Cardiac muscle cell (in vitro differentiated cells and primary cell): ENCODE results near the gene CFAP99. TPM values are rescaled to one million over a fixed set of nuclear protein-coding genes. Genes with fewer than 3 reads are reported as not detected.

Experiments used
- DNase-seq, 2 donors: peaks; one replicate each; pipeline versions ENCODE4 v3.0.0 to v3.0.0-alpha.2; 2010 to 2017; ENCODE audit warnings: low read depth in 1 of 2, low spot score in 1 of 2
- H3K27ac ChIP-seq: fragments of 200-600 bp; sonication (generic); 2 replicates; pipeline ENCODE4 v1.5.1; 2016
- H3K27me3 ChIP-seq: fragments of 200-600 bp; sonication (generic); 2 replicates; pipeline ENCODE4 v1.6.0; 2016; ENCODE audit warnings: control low read depth
- H3K36me3 ChIP-seq: fragments of 200-600 bp; sonication (generic); 2 replicates; pipeline ENCODE4 v1.5.1; 2016; ENCODE audit warnings: control low read depth
- H3K4me1 ChIP-seq: fragments of 200-600 bp; sonication (generic); 2 replicates; pipeline ENCODE4 v1.8.1; 2017; ENCODE audit warnings: low read depth, mild to moderate bottlenecking, mixed run types
- H3K4me3 ChIP-seq: fragments of 200-600 bp; sonication (generic); 2 replicates; pipeline ENCODE4 v1.5.1; 2016; ENCODE audit warnings: mild to moderate bottlenecking
- H3K9me3 ChIP-seq: fragments of 200-600 bp; sonication (generic); 2 replicates; pipeline ENCODE4 v1.5.1; 2017; ENCODE audit warnings: low read depth, mild to moderate bottlenecking, control low read depth
- polyA plus RNA-seq: library from polyadenylated mRNA; unstranded; fragments of >200 nt; fragmentation: Nextera tagmentation; extraction: Ambion mirVana; gene quantifications from 2 replicates; pipeline ENCODE4 v1.2.1, GENCODE V29; 2016
- total RNA-seq: library from RNA; depleted of rRNA; stranded (reverse); fragments of >200 nt; gene quantifications from 2 replicates; pipeline ENCODE4 v1.2.3, GENCODE V29; 2016
- TF ChIP-seq, protein P1 (sequence below): IDR thresholded peaks from 2 replicates; pipeline ENCODE4 v1.5.1; 2012; ENCODE audit warnings: low read depth, mild to moderate bottlenecking, low read length

The CFAP99 gene
- total and polyA plus RNA-seq, 2 experiments from 2014 or later = 0.10 TPM; not detected in 1

DNA sequence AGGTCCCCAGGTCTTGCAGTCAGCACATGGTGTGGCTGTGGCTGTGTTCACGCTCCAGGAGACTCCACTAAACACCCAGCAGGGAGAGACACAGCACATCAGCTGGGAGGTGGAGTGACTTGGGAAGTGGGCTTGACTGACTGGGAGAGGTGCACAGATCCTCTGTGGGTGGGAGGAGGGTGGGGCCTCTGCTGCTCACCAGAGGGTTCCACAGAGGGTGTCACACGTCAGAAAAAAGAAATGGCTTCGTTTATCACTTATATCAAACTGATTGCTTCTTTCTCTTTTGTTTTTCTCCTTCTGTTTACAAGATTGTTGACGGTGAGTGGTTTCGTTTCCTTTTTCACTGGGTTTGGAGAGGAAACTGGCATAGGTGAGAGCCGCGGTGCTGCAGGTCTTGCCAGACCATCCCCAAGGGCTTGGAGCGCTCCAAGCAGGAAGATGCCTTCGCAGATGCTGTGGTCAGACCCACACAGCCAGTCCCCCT is 92.9 kb downstream of the CFAP99 start:
- TF ChIP-seq, protein P1, sequence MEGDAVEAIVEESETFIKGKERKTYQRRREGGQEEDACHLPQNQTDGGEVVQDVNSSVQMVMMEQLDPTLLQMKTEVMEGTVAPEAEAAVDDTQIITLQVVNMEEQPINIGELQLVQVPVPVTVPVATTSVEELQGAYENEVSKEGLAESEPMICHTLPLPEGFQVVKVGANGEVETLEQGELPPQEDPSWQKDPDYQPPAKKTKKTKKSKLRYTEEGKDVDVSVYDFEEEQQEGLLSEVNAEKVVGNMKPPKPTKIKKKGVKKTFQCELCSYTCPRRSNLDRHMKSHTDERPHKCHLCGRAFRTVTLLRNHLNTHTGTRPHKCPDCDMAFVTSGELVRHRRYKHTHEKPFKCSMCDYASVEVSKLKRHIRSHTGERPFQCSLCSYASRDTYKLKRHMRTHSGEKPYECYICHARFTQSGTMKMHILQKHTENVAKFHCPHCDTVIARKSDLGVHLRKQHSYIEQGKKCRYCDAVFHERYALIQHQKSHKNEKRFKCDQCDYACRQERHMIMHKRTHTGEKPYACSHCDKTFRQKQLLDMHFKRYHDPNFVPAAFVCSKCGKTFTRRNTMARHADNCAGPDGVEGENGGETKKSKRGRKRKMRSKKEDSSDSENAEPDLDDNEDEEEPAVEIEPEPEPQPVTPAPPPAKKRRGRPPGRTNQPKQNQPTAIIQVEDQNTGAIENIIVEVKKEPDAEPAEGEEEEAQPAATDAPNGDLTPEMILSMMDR = no peak
- H3K36me3 ChIP-seq = peaks cover 30% of the 10 kb centered on the region
- no peaks in the 10 kb centered on the region for H3K9me3 ChIP-seq
- H3K27me3 ChIP-seq = no peaks in the 10 kb centered on the region
- no peaks in the 10 kb centered on the region for H3K4me1 ChIP-seq
- DNase-seq = no peak
- no peak overlapping the region for H3K4me3 ChIP-seq
- H3K27ac ChIP-seq = no peak overlapping the region

Other genes with a start within 250 kb of the CFAP99 start
- 9.2 and 15.2 TPM in 2 replicates for gene HAUS3, start 176.8 kb upstream of the CFAP99 start, total RNA-seq
- 16.3 and 19.4 TPM in 2 replicates for gene HAUS3, start 176.8 kb upstream of the CFAP99 start, polyA plus RNA-seq
- gene POLN, start 176.8 kb upstream of the CFAP99 start, total RNA-seq = 5.2 and 6.9 TPM in 2 replicates
- gene POLN, start 176.8 kb upstream of the CFAP99 start, polyA plus RNA-seq = 8.5 and 9.0 TPM in 2 replicates
- 45.5 and 72.6 TPM in 2 replicates for gene MXD4, start 156.8 kb upstream of the CFAP99 start, total RNA-seq
- 36.1 and 64.0 TPM in 2 replicates for gene MXD4, start 156.8 kb upstream of the CFAP99 start, polyA plus RNA-seq
- 2.7 and 4.0 TPM in 2 replicates for gene ZFYVE28, start 310 bp upstream of the CFAP99 start, total RNA-seq
- 1.3 and 1.9 TPM in 2 replicates for gene ZFYVE28, start 310 bp upstream of the CFAP99 start, polyA plus RNA-seq
- gene RNF4, start 50.2 kb downstream of the CFAP99 start, total RNA-seq = 58.7 and 58.8 TPM in 2 replicates
- gene RNF4, start 50.2 kb downstream of the CFAP99 start, polyA plus RNA-seq = 56.8 and 81.1 TPM in 2 replicates
- 17.3 and 34.0 TPM in 2 replicates for gene FAM193A, start 117.7 kb downstream of the CFAP99 start, total RNA-seq
- gene FAM193A, start 117.7 kb downstream of the CFAP99 start, polyA plus RNA-seq = 12.0 and 23.4 TPM in 2 replicates